GM21367 (cell line): ENCODE data around the gene RPRD2.
A peak's percentile ranks its signal among the peaks of the same experiment; 100 is the strongest.
"Not testable (repeated sequence)": the region's sequence is repeated elsewhere in the genome, so short reads cannot be mapped to it uniquely, and the experiment has no call there.

Experiments used
- ATAC-seq: cut with Tn5 transposase; IDR thresholded peaks from one replicate; pipeline ENCODE4 v1.9.1; 2021; ENCODE audit not compliant: unreplicated experiment

The RPRD2 gene

DNA sequence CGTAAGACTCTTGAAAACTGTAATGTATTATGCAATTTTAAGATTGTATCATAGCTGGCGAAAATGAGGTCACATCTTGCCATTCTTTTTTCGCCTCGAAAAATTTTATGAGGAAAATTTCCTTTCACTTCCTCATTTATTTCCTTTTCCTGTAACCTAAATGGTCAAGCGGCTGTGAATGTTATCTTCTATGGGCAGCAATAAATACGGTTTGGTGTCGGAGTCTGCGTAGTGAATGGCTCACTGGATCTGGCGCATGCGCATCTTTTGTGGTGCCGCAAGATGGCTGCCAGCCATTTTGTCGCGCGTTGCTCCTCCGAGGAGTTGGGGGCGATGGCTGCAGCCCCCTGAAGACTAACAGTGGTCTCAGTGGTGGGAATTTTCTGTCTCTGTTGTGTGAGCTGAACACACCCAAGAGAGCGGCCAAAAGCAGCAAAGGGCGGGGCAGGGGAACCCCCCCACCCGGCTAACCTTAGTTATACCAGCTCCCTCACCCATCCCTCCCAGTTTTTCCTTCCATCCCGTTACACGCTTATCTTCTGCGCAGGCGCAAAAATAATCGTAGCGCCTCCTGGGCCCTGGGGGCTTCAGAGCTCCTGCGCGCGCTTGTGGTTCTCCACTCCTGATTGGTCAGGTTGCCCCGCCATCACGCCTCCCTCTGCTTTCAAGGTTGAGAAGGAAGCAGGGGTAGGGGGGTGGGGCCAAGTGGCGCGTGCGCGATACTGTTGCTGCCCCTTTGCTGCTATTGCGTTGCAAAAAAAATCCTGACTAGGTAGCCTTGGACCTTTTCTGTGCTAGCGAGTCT is at the start of gene RPRD2:
Gene RPRD2 (plus strand): TSS at position 722 of the 805 bp plus-strand sequence. CDS start 568 bp downstream, outside the sequence.
- ATAC-seq = peak; percentile 66

DNA sequence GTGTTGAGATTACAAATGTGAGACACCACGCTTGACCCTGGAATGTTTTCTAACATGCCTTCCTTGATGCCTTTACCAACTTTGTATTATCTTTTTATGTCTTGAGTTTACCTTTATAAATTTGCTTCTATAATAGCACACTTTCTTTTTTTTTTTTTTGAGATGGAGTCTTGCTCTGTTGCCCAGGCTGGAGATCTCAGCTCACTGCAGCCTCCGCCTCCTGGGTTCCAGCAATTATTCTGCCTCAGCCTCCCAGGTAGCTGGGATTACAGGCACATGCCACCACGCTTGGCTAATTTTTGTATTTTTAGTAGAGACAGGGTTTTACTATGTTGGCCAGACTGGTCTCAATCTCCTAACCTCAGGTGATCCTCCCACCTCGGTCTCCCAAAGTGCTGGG is 49.3 kb upstream of the RPRD2 start:
- ATAC-seq = not testable (repeated sequence)

DNA sequence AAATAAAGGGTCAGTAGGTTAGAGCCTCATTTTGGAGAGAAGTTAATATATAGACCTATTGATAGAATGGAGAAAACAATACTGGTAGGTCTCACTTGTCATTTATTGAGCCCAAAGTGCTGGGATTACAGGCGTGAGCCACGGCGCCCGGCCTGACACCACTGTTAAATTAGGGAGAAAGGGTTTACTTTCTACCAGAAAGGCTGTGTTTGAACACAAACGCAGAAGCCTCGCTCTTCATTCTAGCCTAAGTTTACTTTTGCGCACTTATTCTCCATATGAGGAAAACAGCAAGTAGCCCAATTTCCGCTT is 43.3 kb upstream of the RPRD2 start:
- no peak for ATAC-seq

DNA sequence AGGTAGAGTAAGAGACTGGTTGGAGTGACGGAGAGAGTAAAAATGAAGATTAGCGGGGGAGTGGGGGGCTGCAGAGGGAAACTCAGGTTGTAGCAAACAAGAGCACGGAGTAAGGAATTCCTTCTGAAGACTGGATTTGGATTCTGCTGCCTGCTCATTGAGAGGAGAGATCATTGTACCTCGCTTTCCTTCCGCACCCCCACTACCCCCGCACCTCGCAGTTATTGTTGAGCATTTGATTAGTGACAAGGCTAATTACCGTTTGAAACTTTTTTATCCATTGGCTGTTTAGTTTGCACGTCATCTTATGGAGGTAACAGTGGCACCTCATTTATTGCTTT is 42.2 kb upstream of the RPRD2 start:
- ATAC-seq = no peak

DNA sequence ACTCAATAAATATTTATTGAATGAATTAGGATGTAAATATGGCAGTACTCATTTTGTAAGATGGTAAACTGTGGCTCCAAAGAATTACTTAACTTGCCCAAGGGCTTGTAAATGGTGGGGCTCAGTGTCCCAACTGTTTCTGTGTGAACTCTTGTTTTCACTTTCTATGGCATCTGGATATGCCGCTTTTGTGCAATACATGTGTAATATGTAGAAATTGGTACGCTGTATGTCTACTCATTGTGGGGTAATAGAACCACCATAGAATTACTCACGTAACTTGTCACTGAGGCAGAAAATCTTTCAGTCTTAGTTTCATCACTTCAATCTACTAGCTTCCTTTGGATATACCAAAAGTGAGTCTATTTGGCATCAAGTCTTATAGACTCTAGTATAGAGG is 41.6 kb upstream of the RPRD2 start:
- ATAC-seq = no peak

DNA sequence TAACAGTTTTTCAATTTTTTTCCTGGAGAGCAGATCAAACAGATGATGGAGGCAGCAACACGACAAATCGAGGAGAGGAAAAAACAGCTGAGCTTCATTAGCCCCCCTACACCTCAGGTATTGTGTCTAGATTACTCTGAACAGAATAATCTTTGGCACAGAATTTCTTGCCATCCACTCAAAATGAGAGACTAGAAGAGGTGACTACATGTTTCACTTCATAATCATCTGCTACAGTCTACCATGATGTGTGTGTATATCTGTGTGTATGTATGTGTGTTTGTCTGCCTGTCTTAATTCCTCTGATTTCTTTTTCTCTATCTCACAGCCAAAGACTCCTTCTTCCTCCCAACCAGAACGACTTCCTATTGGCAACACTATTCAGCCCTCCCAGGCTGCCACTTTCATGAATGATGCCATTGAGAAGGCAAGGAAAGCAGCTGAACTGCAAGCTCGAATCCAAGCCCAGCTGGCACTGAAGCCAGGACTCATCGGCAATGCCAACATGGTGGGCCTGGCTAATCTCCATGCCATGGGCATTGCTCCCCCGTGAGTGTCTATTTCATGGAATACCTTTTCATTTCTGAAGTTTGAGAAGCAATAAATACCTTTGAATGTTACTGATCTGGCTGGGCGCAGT is 31.2 kb upstream of the RPRD2 start:
- ATAC-seq = no peak

DNA sequence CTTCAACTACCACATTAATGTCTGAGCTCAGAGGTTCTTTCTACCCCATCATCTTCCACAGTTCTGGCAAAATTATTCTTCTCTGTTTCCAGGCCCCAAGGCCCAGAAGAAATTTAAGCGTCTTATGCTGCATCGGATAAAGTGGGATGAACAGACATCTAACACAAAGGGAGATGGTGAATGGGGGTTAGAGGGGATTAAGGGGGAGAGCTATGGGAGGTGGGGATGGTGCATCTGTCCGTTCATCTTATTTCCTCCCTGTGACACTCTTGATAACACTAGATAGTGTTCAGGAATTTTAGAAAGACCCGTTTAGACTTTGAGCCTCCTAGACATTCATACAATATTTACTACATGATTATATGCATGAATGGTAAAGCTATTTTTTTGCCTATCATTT is 17.6 kb upstream of the RPRD2 start:
- ATAC-seq = no peak

DNA sequence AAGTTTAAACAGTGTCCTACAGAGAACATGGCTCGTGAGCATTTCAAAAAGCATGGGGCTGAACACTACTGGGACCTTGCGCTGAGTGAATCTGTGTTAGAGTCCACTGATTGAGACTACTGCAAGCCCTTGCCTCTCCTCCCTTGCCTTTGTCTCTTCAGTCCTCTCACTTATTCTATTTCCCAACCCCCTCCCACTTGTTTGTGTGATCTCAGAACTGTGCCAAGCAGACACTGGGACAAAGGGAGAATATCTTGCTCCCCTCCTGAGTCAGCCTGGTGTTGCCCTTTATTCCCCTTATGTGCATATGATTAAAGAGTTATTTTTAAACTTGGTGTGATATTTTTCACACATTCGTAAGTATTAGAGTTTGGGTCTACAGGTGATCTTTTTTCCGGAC is 11.1 kb upstream of the RPRD2 start:
- ATAC-seq = no peak

DNA sequence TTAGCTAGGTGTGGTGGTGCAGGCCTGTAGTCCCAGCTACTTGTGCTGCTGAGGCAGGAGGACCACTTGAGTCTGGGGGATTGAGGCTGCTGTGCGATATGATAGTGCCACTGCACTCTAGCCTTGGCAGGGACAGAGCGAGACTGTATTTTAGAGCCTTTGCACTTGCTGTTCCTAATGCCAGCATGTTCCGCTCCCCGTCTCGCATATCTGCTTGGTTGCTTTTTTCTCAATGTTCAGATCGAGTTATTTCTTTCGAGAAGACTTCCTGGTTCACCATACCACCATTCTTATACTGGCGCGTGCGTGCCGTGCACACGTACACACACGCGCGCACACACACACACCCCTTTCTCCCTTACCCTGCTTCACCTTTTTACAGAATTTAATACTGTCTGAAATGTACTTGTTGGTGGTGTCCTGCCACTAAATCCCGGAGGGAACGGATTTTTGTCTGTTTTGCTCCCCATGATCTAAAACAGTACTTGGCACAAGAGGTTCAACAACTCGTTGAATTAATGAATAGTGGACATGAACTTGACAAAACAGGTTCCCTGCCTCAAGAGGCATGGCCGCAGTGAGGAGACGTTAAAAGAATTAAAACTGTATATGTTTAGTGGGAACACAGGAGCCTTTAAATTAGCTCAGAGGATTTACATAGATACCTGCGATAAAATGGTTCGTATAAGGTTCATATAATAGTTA is 1.1 kb upstream of the RPRD2 start:
- no peak for ATAC-seq

DNA sequence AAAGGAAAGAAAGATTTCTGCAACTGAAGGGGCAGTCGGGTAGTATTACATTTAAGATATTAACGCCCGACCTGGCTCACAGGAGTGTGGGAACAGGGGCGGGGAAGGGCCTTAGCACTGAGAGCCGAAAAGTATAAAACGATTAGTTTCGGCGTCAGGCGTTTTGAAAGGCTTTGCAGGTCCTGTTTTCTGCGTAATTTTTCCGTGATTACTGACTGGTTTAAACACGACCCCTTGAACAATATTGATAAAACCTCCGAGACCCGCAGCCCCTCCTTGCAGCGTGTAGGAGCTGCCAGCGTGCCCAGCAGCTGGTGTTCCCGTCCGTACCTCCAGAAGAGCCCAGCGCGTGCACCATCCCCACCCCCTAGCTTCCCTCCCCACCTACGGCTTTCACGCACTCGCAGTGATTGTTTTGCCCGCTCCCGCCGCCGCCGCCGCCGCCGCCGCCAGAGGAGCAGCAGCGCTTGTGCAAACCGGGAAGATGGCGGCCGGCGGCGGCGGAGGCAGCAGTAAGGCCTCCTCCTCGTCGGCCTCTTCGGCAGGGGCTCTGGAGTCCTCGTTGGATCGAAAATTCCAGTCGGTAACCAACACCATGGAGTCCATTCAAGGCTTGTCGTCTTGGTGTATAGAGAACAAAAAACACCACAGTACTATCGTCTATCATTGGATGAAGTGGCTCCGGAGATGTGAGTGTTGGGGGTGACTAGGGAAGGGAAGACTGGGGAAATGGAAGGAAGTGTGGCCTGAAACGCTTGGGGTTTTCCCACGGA is 470 bp downstream of the RPRD2 start:
- peak; percentile 14 for ATAC-seq

DNA sequence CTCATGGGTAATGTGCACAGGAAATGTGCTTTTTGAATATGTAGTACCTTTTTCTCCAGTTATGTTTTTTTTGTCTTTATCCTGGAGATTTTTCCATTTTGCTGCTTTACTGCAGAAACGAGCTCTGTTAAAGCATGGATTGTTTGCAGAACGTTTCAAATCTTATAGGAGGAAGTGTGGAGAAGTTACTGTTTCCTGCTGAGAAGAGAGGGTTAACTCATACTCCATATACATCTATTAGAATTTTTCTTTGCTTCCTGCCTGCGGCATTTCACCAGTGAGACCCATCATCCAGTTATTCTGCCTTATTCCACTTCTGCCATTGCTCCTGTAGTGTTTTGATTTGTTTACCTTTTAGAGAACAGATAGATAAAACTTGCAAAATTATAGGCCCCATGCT is 2.0 kb downstream of the RPRD2 start:
- no peak for ATAC-seq

DNA sequence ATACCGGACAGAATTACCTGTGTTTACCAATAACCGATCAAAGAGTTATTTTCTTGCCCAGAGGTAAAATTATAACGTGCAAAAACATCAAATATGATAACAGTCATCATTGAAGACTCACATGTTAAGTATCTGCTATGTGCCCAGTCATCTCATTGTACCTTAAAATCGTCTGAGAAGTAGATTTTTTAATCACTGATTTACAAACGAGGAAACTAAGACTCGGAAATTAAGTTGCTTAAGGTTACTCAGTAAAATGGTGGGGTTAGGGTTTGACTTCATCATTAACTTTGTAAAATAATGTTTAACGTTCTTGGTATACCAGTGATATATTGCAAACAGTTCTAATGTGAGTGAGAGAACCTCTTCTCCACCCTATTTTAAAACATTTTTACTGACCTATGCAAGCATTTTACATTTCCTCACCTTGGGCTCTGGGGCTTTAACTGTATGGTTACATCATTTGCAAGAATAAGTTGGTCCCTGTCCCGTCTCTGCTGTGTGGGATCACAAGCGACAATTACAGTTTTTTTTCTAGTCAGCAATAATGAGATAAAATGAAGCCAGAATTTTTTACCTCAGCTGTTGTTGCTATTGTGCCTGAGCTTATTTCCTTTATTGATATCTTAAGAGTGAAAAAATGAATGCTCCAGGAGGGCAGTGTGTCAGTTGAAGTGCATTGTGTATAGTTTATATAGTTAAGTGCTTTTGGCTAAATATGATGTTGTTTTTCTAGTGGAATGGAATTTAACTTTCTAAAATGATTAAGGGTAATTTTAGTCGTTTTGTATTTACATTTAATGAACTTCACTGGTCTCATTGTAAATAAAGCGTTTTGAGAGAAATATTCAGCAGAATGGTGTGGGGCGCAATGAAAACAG is 2.7 kb downstream of the RPRD2 start:
- no peak for ATAC-seq

DNA sequence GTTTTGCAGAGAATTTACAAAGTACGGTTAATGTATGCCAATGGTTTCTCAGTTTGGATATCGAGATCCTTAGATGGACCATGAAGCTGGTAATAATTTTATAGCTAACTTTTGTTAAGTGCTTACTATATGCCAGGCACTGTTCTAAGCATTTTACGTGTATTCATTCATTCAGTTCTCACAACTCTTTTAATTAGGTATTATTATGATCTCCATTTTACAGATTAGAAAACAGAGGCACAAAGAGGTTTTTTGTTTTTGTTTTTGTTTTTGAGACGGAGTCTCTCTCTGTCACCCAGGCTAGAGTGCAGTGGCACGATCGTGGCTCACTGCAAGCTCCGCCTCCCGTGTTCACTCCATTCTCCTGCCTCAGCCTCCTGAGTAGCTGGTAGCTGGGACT is 7.2 kb downstream of the RPRD2 start:
- no peak for ATAC-seq

DNA sequence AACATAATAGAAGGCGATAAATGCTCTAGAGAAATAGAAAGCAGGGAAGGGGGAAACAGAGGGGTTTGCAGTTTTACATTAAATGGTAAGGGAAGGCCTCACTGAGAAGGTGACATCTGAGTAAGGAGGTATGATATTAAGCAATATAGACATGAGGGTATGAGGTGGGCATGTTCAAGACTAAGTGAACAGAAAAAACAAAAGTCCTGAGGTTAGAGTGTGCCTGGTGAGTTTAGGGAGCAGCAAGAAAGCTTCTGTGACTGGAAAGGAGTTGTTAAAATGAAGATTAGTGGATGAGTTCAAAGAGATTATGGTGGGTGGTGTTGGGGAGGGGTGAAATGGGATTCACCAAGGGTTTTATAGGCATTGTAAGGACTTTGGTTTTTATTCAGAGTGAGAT is 8.6 kb downstream of the RPRD2 start:
- ATAC-seq = no peak

DNA sequence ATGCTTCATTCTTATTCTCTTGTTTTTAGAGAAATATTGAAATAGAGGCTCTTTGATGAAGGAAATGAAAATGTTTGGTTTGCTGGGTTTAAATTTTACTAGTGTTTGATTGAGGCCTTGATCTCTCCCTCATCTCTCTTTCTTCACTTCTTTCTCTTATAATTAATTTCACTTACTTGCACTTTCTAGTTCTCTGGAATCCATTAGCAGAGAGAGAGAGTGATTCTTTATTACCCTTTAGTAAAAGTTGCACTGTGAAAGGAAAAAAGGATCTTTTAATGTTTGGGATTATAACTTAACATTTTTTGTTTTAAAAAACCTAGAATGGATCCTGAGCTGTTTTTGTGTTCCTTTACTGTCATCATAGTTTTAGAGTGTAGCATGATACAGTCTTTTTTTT is 12.2 kb downstream of the RPRD2 start:
- no peak for ATAC-seq

DNA sequence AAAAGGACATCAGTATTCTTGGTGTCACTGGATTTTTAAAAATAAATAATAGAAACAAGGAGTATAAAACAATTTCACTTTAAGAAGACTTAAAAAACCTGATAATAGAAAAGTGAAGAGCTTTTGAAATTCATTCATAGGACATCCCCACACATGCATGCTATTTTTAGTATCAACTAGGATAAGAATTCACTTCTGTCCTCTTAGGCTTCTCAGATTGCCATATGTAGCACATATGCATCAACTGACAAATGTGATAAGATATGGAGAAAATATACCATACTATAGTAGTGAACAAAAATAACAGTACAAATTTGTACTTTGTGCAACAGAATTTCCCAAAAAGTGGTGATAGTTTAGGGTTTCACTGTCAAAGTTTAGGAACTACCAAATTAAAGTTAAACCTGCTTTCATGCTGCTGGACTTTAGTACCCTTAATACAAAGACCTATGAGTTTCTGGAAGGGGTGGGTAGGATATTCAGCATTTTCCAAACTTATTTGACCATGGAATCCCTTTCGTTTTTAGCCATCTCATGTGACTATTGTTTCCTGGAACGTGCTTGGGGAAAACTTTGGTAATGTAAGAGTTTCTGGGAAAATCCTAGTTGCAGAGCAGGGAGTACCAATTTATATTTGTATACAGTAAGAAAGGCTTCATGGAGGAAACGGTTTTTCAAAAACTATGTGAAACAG is 19.8 kb downstream of the RPRD2 start:
- ATAC-seq = no peak

DNA sequence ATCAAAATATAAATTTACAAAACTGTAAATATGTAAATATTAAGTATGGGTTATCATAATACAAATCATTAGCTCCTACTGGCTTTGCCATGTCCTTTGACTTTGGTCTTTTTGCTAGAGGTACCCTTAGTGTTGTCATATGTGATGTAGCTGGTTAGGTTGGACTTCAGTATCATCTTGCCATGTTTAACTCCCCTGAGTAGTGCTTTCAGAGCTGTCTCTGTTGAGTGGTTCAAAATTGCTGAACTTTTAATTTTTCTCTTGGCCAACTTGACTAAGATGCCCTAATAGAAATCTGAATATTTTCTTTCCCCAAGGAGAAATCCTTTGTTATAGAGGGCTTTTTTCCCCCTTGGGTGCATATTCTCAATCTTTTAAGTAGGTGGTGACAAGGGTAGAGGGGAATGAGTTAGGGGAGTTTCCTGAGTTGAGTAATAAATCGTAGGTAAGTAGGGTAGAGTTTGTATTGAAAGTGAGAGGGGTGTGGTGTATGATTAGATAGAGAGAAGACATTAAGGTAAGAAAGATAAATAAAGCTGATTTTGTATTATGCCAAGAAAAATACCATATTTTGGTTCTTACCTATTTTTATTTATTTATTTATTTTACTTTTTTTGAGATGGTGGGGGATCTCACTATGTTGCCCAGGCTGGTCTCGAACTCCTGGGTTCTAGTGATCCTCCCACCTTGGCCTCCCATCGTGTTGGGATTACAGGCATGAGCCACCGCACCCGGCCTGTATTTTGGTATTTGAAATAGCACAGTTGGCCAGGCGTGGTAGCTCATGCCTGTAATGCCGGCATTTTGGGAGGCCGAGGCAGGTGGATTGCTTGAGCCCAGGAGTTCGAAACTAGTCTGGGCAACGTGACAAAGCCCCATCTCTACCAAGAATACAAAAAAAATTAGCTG is 21.8 kb downstream of the RPRD2 start:
- no peak for ATAC-seq

DNA sequence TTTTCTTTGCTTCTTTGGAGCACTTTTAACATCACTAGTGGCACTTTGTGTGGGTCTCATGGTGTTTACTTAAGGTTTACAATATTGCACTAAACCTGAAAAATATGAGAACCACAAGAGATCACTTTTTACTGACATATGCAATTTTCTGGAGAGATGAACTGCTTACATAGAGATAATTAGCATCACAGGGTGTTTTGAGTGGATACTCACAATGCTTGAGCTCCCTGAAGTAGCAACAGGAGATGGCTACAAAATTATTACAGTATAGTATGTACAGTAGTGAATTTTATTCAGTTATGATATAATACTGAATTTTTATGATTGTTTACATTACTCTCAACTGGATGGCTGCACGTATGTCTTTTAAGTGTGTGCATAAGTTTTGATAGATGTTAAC is 22.6 kb downstream of the RPRD2 start:
- no peak for ATAC-seq

DNA sequence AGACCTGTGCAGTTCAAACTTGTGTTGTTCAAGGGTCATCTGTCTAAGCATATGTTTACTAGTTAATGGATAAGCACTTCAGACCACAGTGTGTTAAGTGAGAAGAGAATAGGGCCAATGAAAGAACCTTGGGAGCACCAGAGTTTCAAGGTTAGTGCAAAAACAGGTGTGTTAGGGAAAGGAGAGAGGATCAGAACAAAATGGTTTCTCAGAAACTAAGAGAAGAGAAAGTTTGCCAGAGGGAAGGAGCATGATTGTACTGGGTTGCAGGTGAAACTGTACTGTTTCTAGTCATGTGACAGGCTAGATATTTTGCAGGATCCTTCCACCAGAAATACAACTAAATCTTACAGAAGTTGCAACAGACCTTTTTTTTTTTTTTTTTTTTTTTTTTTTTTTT is 23.3 kb downstream of the RPRD2 start:
- no peak for ATAC-seq
